PC-3 (cell line): ENCODE data around the gene GALNT15. TPM values are rescaled to one million over a fixed set of nuclear protein-coding genes. Genes with fewer than 3 reads are reported as not detected.

Experiments
- ATAC-seq: fragments of 200-7000 bp; cut with Tn5 transposase; 2 replicates; pipeline ENCODE4 v1.9.1; 2020; ENCODE audit warnings: mild to moderate bottlenecking, moderate library complexity
- BruUV-seq: library from RNA; stranded (reverse); fragments of 400-500 nt; replicated peaks from 2 replicates; lab custom pipeline; 2021; lab: Mats Ljungman, UMichigan
- CTCF ChIA-PET: fragments of 300-600 bp; sonication (Branson Sonifier 250); formaldehyde crosslinking; loops from one replicate; lab custom pipeline; 2022; ENCODE audit warnings: antibody characterized with exemption; lab: Charles Lee
- POLR2A ChIA-PET: fragments of 300-600 bp; sonication (Branson Sonifier 250); formaldehyde crosslinking; loops from one replicate; lab custom pipeline; 2022; ENCODE audit warnings: antibody characterized with exemption; ENCODE audit not compliant: unreplicated experiment; lab: Charles Lee
- DNase-seq: peaks from one replicate; pipeline ENCODE4 v3.0.0-alpha.2; 2015
- H2AFZ ChIP-seq: fragments of 300-600 bp; sonication (generic); 2 replicates; pipeline ENCODE4 v1.6.0; 2016; ENCODE audit warnings: antibody characterized with exemption, low read length
- H3F3A ChIP-seq: fragments of 300-600 bp; sonication (generic); one replicate; pipeline ENCODE4 v1.6.0; 2017; ENCODE audit warnings: antibody characterized with exemption, low read length, control low read depth, mild to moderate bottlenecking; ENCODE audit not compliant: unreplicated experiment
- H3K27ac ChIP-seq: fragments of 300-600 bp; sonication (generic); 2 replicates; pipeline ENCODE4 v1.5.1; 2016; ENCODE audit warnings: mild to moderate bottlenecking, low read length
- H3K27me3 ChIP-seq: fragments of 300-600 bp; sonication (generic); 2 replicates; pipeline ENCODE4 v1.6.1; 2016; ENCODE audit warnings: low read length, mixed read lengths
- H3K36me3 ChIP-seq: fragments of 300-600 bp; sonication (generic); 2 replicates; pipeline ENCODE4 v1.6.1; 2016; ENCODE audit warnings: low read depth, mixed run types, low read length, mixed read lengths
- H3K4me1 ChIP-seq: fragments of 300-600 bp; sonication (generic); 2 replicates; pipeline ENCODE4 v1.5.1; 2016; ENCODE audit warnings: low read length; ENCODE audit not compliant: insufficient read depth
- H3K4me2 ChIP-seq: fragments of 300-600 bp; sonication (generic); 2 replicates; pipeline ENCODE4 v1.6.0; 2016; ENCODE audit warnings: low read length
- H3K4me3 ChIP-seq: fragments of 300-600 bp; sonication (generic); 2 replicates; pipeline ENCODE4 v1.5.1; 2016; ENCODE audit warnings: mild to moderate bottlenecking, low read length, mixed read lengths
- H3K79me2 ChIP-seq: fragments of 300-600 bp; sonication (generic); 2 replicates; pipeline ENCODE4 v1.6.1; 2017; ENCODE audit warnings: low read length, mixed read lengths
- H3K9ac ChIP-seq: fragments of 300-600 bp; sonication (generic); 2 replicates; pipeline ENCODE4 v1.6.0; 2016; ENCODE audit warnings: mild to moderate bottlenecking, low read length
- H3K9me2 ChIP-seq: fragments of 300-600 bp; sonication (generic); replicated peaks from 2 replicates; pipeline ENCODE4 v1.6.1; 2016; ENCODE audit warnings: mixed run types, low read length, mixed read lengths
- H3K9me3 ChIP-seq: fragments of 300-600 bp; sonication (generic); 2 replicates; pipeline ENCODE4 v1.6.1; 2016; ENCODE audit warnings: low read length, mixed read lengths
- H4K20me1 ChIP-seq: fragments of 300-600 bp; sonication (generic); 2 replicates; pipeline ENCODE4 v1.6.1; 2016; ENCODE audit warnings: low read length, mixed read lengths
- CTCF ChIP-seq: fragments of 300-600 bp; sonication (generic); conservative IDR thresholded peaks from 2 replicates; pipeline ENCODE4 v1.5.1; 2017; ENCODE audit warnings: antibody characterized with exemption, low read depth, mild to moderate bottlenecking, low read length
- EZH2 ChIP-seq: fragments of 300-600 bp; sonication (generic); IDR thresholded peaks from one replicate; pipeline ENCODE4 v1.6.1; 2017; ENCODE audit warnings: antibody characterized with exemption, mild to moderate bottlenecking, low read length; ENCODE audit not compliant: unreplicated experiment
- EZH2phosphoT487 ChIP-seq: fragments of 300-600 bp; sonication (generic); IDR thresholded peaks from 2 replicates; pipeline ENCODE4 v1.6.1; 2018; ENCODE audit warnings: mild to moderate bottlenecking, antibody characterized with exemption, low read length, borderline replicate concordance
- intact Hi-C: fragments of 100-400 bp; cut with micrococcal nuclease; formaldehyde crosslinking; loops from 2 replicates; pipeline ENCODE4 v1.9.0; 2023
- total RNA-seq: library from RNA; depleted of rRNA; stranded (reverse); fragments of >200 nt; gene quantifications from 2 replicates; pipeline ENCODE4 v1.2.3, GENCODE V29; 2014

The GALNT15 gene
- total RNA-seq, 1 experiment from 2014 or later = not detected

- Histone ChIP-seq H4K20me1 (no peaks in the 10 kb centered on the region), H3K4me3 (no peak overlapping the region), H3K36me3 (no peaks in the 10 kb centered on the region), H3K9ac (no peak overlapping the region), H2AFZ (no peak overlapping the region), H3K27me3 (no peaks in the 10 kb centered on the region), H3K4me1 (peaks cover 20% of the 10 kb centered on the region), H3K27ac (no peak overlapping the region), H3K4me2 (no peak overlapping the region), H3K9me3 (no peaks in the 10 kb centered on the region), H3K79me2 (no peaks in the 10 kb centered on the region), H3F3A (no peaks in the 10 kb centered on the region), H3K9me2 (no peaks in the 10 kb centered on the region)
- POLR2A ChIA-PET = no interaction called here
- TF ChIP-seq EZH2phosphoT487 (no peak), CTCF (no peak), EZH2 (no peak)
- no TSS peak for BruUV-seq
- DNase-seq = no peak
- intact Hi-C loops = no loop called here
- CTCF ChIA-PET = no interaction called here
- no peak for ATAC-seq
Observed at GRCh38 chr3:16236030-16236639, 61.7 kb downstream of the GALNT15 start.

GRCh38 chr3:16236856-16237393 is 62.4 kb downstream of the GALNT15 start:
- intact Hi-C loops = no loop called here
- H3F3A ChIP-seq = no peaks in the 10 kb centered on the region
- no peak overlapping the region for H3K4me2 ChIP-seq
- BruUV-seq = no TSS peak
- DNase-seq = no peak
- ChIA-PET CTCF (no interaction called here), POLR2A (no interaction called here)
- H2AFZ ChIP-seq = no peak overlapping the region
- TF ChIP-seq CTCF = no peak
- no peak for TF ChIP-seq EZH2phosphoT487
- no peak for TF ChIP-seq EZH2
- H3K27me3 ChIP-seq = no peaks in the 10 kb centered on the region
- peaks cover 20% of the 10 kb centered on the region for H3K4me1 ChIP-seq
- no peak overlapping the region for H3K4me3 ChIP-seq
- H3K9me3 ChIP-seq = no peaks in the 10 kb centered on the region
- H3K27ac ChIP-seq = no peak overlapping the region
- H4K20me1 ChIP-seq = no peaks in the 10 kb centered on the region
- H3K36me3 ChIP-seq = no peaks in the 10 kb centered on the region
- ATAC-seq = no peak
- H3K79me2 ChIP-seq = no peaks in the 10 kb centered on the region
- no peak overlapping the region for H3K9ac ChIP-seq
- H3K9me2 ChIP-seq = no peaks in the 10 kb centered on the region

GRCh38 chr3:16239086-16239770 is 64.7 kb downstream of the GALNT15 start:
- TF ChIP-seq CTCF = no peak
- no peak for TF ChIP-seq EZH2
- TF ChIP-seq EZH2phosphoT487 = no peak
- Histone ChIP-seq H2AFZ (no peak overlapping the region), H3K4me1 (peaks cover 27% of the 10 kb centered on the region), H3K36me3 (no peaks in the 10 kb centered on the region), H3K79me2 (no peaks in the 10 kb centered on the region), H3K9me2 (no peaks in the 10 kb centered on the region), H3K4me3 (no peak overlapping the region), H3F3A (no peaks in the 10 kb centered on the region), H3K4me2 (no peak overlapping the region), H3K27ac (no peak overlapping the region), H3K9ac (no peak overlapping the region), H3K9me3 (no peaks in the 10 kb centered on the region), H3K27me3 (no peaks in the 10 kb centered on the region), H4K20me1 (no peaks in the 10 kb centered on the region)
- no TSS peak for BruUV-seq
- CTCF ChIA-PET = no interaction called here
- ATAC-seq = no peak
- POLR2A ChIA-PET = no interaction called here
- intact Hi-C loops = no loop called here
- no peak for DNase-seq
